Activated T-cell treated with anti-CD3 and anti-CD28 coated beads, Interleukin-2, amount 50 U/mL, for 1 hour (primary cell): ENCODE results near the gene SEL1L3.
"Not testable (repeated sequence)": the region's sequence is repeated elsewhere in the genome, so short reads cannot be mapped to it uniquely, and the experiment has no call there.

Source experiments
- DNase-seq: peaks from one replicate; pipeline ENCODE4 v3.0.0-alpha.2; 2020

The SEL1L3 gene

GRCh38 chr4:25862411-25863346 lies at the start of gene SEL1L3:
Gene SEL1L3, minus strand, starts transcription at chr4:25862988. Its CDS starts 152 bp downstream, at chr4:25862836.
- DNase-seq, result peak; percentile 67

DNA sequence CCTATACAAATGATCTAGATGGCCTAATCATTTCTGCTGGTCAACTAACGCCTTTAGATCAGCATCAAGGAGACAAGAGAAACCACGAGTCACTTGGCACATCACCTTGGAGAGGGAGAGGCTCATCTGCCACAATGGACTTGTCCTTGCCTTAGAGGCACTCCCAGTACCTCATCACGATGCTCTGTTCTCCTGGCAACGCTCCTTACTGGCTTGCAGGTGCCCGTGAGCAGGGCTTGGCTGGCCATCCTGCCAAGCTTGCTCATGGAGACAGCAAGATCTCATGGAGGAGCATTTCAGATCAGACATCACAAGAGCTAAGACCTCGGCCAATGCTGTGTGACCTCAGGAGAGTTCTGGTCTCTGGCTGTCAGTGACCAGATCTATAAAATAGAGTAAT lies 48.6 kb upstream of the SEL1L3 start:
- no peak for DNase-seq

GRCh38 chr4:25908491-25908901 lies 45.7 kb upstream of the SEL1L3 start:
- DNase-seq, result no peak

GRCh38 chr4:25906113-25906512 lies 43.3 kb upstream of the SEL1L3 start:
- DNase-seq, result not testable (repeated sequence)

- no peak for DNase-seq
Measured at GRCh38 chr4:25905371-25905770, 42.6 kb upstream of the SEL1L3 start.

DNA sequence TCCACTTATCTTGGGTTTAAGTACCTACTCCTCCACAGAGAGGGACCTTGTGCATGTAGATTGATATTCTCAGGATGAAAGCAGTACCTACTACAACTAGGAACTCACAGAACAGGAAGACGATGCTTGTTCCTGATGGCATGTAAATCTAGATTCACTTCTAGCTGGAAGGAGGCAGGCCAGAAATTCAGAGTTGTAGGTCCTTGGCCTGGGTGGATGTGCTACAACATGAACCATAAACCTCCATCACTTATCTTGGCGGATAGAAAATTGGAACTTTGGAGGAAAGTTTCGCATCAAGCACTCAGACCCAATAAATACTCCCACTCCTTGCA lies 41.9 kb upstream of the SEL1L3 start:
- no peak for DNase-seq

GRCh38 chr4:25903900-25904747 lies 41.3 kb upstream of the SEL1L3 start:
- DNase-seq, result no peak

DNA sequence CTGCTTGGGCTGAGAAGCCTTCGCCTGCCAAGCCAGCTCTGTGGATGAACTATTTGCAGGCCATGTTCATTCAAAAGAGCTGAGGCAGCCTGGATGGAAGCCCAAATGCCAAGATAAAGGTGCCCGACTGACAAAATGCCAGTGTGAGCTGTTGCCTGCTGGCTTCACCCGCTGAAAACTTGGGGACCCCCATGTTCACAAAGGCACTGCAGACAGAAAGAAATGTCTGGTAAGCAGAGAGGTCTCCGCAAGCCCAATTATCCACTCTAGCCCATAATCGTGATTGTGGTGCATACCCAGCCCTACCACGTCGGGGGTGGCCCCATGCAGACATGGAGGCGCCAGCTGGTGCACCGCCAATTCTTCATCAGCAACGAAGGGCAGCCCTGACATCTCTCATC lies 38.2 kb upstream of the SEL1L3 start:
- DNase-seq, result no peak

GRCh38 chr4:25900310-25900709 lies 37.5 kb upstream of the SEL1L3 start:
- no peak for DNase-seq

DNA sequence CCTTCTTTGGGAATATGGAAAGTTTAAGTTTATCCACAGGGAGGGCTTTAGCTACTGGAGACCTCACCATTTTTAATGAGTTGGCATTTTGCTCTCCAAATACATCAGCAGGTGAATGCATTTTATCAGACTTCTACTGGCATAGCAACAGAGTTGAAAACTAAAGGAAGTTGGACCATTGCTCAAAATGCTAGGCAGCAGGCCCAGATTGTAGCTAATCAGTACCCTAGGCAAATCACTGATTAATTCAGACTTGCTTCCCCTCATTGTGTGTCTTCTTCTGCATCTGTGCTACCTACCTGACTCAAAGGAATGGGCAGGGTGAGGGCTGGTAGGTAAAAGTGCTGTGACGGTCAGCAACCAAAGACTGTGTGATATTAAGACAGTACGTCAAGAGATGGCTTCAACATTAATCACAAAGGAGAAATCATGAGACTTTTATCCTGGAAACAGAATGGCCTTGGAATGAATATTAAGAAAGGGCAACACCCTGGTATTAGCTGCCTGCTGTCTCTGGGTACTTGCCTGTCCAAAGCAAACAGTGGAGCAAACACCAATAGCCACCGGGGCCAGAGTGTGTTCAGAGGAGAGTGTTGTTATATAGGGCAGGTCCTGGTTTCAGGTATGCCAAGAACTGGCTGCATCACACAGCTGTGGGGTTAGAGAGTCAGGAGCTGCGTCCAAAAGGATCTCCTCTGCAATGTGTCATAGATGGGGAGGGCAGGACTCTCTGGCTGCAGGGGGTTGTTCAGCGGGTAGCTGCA lies 34.2 kb upstream of the SEL1L3 start:
- no peak for DNase-seq

DNA sequence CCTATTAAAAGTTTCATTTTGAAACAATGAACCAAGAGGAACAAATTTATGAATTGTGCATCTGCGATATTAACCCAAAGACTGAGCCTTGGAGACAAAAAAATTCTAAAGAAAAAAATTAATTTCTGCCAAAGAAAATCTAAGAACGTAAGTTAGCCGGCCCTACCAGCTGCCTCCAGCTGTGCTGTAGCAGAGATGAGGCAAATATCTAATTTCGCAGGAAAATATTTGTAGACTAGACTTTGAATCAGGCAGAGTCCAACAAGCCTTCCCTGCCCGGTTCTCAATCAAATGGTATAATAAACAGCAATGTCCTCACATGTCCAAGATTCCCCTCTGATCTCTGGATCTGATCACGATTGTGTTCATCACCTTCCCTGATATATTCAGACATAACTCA lies 30.0 kb upstream of the SEL1L3 start:
- DNase-seq, result no peak

GRCh38 chr4:25890571-25891485 lies 28.0 kb upstream of the SEL1L3 start:
- no peak for DNase-seq

- DNase-seq, result no peak
Measured at GRCh38 chr4:25889589-25890503, 27.1 kb upstream of the SEL1L3 start.

DNA sequence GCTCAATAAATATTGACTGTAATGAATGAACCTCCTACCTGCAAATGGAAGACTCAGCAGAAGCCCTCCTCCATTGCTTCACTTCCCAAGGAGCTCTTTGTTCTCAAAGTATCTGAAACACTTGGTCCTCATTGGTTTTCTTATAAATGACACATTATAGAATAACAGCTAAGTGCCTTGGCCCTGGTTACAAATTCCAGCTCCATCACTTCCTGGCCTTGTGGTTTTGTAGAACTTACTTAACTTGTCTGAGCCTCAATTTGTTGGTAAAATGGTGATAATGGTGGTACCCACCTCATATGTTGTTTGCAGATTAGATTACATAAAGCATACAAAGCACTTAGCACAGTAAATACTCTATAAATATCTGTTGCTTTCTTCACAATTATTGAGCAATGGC lies 26.0 kb upstream of the SEL1L3 start:
- no peak for DNase-seq

- no peak for DNase-seq
Measured at GRCh38 chr4:25884031-25884782, 21.4 kb upstream of the SEL1L3 start.

- no peak for DNase-seq
Measured at GRCh38 chr4:25883565-25883964, 20.8 kb upstream of the SEL1L3 start.

DNA sequence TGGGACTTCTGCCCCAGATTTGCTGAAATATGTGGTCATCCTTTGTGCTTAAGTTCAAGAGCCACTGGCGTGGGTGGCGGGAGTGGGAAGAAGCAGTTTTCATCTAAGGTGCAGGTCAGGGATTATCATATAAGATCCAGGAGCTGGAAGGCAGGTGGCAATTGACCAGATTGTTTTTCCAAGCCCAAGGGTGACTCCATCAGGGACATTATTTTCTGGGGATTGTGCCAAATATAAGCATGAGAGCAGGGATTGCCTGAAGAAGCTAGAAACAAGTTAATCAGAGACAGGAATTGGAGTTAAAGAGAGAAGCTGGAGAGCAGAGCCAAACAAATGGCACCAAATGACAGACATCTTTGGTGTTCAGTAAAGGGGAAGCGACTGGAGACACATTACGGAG lies 19.4 kb upstream of the SEL1L3 start:
- no peak for DNase-seq

DNA sequence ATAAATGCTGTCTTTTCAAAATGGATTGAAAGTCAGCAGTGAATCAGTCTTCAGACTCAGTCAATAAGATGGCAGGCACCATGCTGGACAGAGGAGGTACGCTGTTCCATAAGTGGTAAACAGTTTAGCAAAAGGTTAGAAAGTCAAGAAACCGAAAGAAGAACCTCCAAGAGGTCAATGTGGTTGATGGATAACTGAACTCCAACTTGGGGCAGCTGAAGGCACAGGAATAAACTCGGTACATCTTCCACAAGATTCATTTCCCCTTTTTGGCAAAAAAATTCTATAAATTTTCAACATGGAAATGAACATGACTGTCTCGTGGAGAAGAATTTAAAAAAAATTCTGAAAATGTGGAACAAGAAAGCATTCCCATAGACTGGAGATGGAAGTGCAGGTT lies 18.4 kb upstream of the SEL1L3 start:
- no peak for DNase-seq

GRCh38 chr4:25879991-25880651 lies 17.3 kb upstream of the SEL1L3 start:
- DNase-seq, result no peak

- no peak for DNase-seq
Measured at GRCh38 chr4:25879587-25879986, 16.8 kb upstream of the SEL1L3 start.
